Neural progenitor cell (in vitro differentiated cells): ENCODE data around the gene SMG6. TPM values are rescaled to one million over a fixed set of nuclear protein-coding genes. Genes with fewer than 3 reads are reported as not detected.

Experiments
- DNase-seq: peaks from one replicate; pipeline ENCODE4 v3.0.0-alpha.2; 2016; ENCODE audit warnings: low spot score
- H2AFZ ChIP-seq: fragments of 200-600 bp; sonication (generic); replicated peaks from 2 replicates; pipeline ENCODE4 v1.6.1; 2016; ENCODE audit warnings: antibody characterized with exemption
- H3F3A ChIP-seq: fragments of 200-600 bp; sonication (generic); 2 replicates; pipeline ENCODE4 v1.6.1; 2016; ENCODE audit warnings: antibody characterized with exemption, low read depth
- H3K27ac ChIP-seq: fragments of 200-600 bp; sonication (generic); 2 replicates; pipeline ENCODE4 v1.5.1; 2016; ENCODE audit warnings: mild to moderate bottlenecking
- H3K27me3 ChIP-seq: fragments of 200-600 bp; sonication (generic); 2 replicates; pipeline ENCODE4 v1.6.1; 2016; ENCODE audit warnings: mild to moderate bottlenecking, moderate library complexity
- H3K36me3 ChIP-seq: fragments of 200-600 bp; sonication (generic); 2 replicates; pipeline ENCODE4 v1.5.1; 2016
- H3K4me1 ChIP-seq: fragments of 200-600 bp; sonication (generic); 2 replicates; pipeline ENCODE4 v1.6.1; 2016; ENCODE audit warnings: mixed run types
- H3K4me2 ChIP-seq: fragments of 200-600 bp; sonication (generic); 2 replicates; pipeline ENCODE4 v1.6.1; 2016
- H3K4me3 ChIP-seq: fragments of 200-600 bp; sonication (generic); 2 replicates; pipeline ENCODE4 v1.5.1; 2016
- H3K79me2 ChIP-seq: fragments of 200-600 bp; sonication (generic); 2 replicates; pipeline ENCODE4 v1.6.1; 2016; ENCODE audit warnings: low read depth
- H3K9ac ChIP-seq: fragments of 200-600 bp; sonication (generic); 2 replicates; pipeline ENCODE4 v1.6.1; 2016
- H3K9me3 ChIP-seq: fragments of 200-600 bp; sonication (generic); 2 replicates; pipeline ENCODE4 v1.5.1; 2016; ENCODE audit warnings: low read depth
- H4K20me1 ChIP-seq: fragments of 200-600 bp; sonication (generic); 2 replicates; pipeline ENCODE4 v1.6.1; 2016; ENCODE audit warnings: low read depth
- H3K27ac Mint-ChIP-seq: 3 replicates; pipeline ENCODE4 v1.8.0; 2021; ENCODE audit warnings: mixed read lengths
- H3K27me3 Mint-ChIP-seq: 2 replicates; pipeline ENCODE4 v1.8.0; 2022; ENCODE audit warnings: low read depth, mild to moderate bottlenecking, inconsistent platforms, moderate library complexity, mixed read lengths; ENCODE audit not compliant: insufficient read depth
- H3K36me3 Mint-ChIP-seq: 3 replicates; pipeline ENCODE4 v1.8.0; 2021; ENCODE audit warnings: mixed read lengths
- H3K4me1 Mint-ChIP-seq: 3 replicates; pipeline ENCODE4 v1.8.0; 2021; ENCODE audit warnings: mixed read lengths
- H3K4me3 Mint-ChIP-seq: 3 replicates; pipeline ENCODE4 v1.8.0; 2021; ENCODE audit warnings: mild to moderate bottlenecking, moderate library complexity, mixed read lengths
- H3K9me3 Mint-ChIP-seq: 3 replicates; pipeline ENCODE4 v1.8.0; 2020; ENCODE audit warnings: mixed read lengths
- CTCF ChIP-seq: fragments of 200-600 bp; sonication (generic); IDR thresholded peaks from 2 replicates; pipeline ENCODE4 v1.5.1; 2017; ENCODE audit warnings: antibody characterized with exemption, mild to moderate bottlenecking
- EZH2 ChIP-seq: fragments of 200-600 bp; sonication (generic); IDR thresholded peaks from 2 replicates; pipeline ENCODE4 v1.6.1; 2017; ENCODE audit warnings: antibody characterized with exemption, mild to moderate bottlenecking, moderate library complexity
- EZH2phosphoT487 ChIP-seq: fragments of 200-600 bp; sonication (generic); IDR thresholded peaks from 2 replicates; pipeline ENCODE4 v1.6.1; 2017; ENCODE audit warnings: antibody characterized with exemption
- total RNA-seq: library from RNA; depleted of rRNA; stranded (reverse); fragments of >200 nt; gene quantifications from 2 replicates; pipeline ENCODE4 v1.2.3, GENCODE V29; 2015; ENCODE audit warnings: low replicate concordance

SMG6 gene
- total RNA-seq, 1 donor from 2014 or later: 19.0 TPM

DNA sequence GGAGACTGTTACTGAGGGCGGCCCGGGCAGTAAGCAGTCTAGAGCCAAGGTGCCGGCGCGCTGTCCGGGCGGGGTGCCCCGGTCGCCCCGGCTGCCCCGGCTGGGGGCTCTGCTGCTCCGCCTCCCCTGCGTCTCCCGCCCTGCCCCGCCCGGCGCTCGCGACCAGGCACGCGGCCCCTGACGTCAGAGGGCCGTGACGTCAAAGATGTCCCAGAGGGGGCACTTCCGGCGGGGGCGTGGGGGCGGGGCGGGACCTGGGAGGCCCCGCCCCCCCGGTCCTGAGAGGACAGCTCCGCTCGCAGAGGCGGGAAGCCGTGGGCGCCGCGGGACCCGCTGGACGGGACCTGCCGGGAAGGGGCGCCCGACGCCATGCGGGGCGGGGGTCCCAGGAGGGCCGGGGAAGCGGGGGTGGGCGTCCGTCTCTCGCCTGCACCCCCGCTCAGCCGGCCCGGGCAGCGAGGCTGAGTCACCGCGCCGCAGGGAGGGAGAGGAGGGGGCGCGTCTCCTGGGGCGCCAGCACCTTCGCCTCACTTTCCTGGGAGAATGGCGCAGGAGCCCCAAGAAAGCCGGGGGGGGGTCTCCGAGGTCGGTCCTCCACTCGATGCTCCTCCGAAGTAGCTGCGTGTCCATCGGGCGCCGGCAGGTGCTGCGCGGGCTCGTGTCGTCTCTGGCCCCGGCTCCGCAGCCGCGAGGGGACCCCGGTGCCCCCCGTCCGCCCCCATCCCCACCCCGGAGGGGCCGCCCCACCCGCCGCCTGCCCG lies 253.1 kb downstream of the SMG6 start:
- peaks cover 29% of the 10 kb centered on the region for H3K27me3 Mint-ChIP-seq
- H3K9me3 Mint-ChIP-seq: no peaks in the 10 kb centered on the region
- DNase-seq: peak; percentile 88
- H3K4me1 Mint-ChIP-seq: peaks cover 31% of the 10 kb centered on the region
- Histone ChIP-seq H3K27me3 (peaks cover 90% of the 10 kb centered on the region), H3K4me2 (peak overlapping the region; percentile 81), H3K9ac (no peak overlapping the region), H3K4me3 (peak overlapping the region; percentile 56), H4K20me1 (peaks cover 52% of the 10 kb centered on the region), H3K27ac (no peak overlapping the region), H3F3A (peaks cover 36% of the 10 kb centered on the region), H2AFZ (no peak overlapping the region), H3K9me3 (no peaks in the 10 kb centered on the region), H3K36me3 (no peaks in the 10 kb centered on the region), H3K79me2 (no peaks in the 10 kb centered on the region), H3K4me1 (peaks cover 10% of the 10 kb centered on the region)
- no peak for TF ChIP-seq CTCF
- no peak for TF ChIP-seq EZH2
- no peak for TF ChIP-seq EZH2phosphoT487
- H3K36me3 Mint-ChIP-seq: no peaks in the 10 kb centered on the region
- no peak overlapping the region for H3K4me3 Mint-ChIP-seq
- H3K27ac Mint-ChIP-seq: no peak overlapping the region

- Histone ChIP-seq H3K27ac (no peak overlapping the region), H3K4me3 (peak overlapping the region; percentile 75), H3K27me3 (peaks cover 81% of the 10 kb centered on the region), H4K20me1 (peaks cover 45% of the 10 kb centered on the region), H3K4me2 (peak overlapping the region; percentile 100), H3K36me3 (no peaks in the 10 kb centered on the region), H2AFZ (peak overlapping the region; percentile 34), H3K79me2 (no peaks in the 10 kb centered on the region), H3F3A (peaks cover 35% of the 10 kb centered on the region), H3K9me3 (no peaks in the 10 kb centered on the region), H3K9ac (no peak overlapping the region), H3K4me1 (peaks cover 6% of the 10 kb centered on the region)
- Mint-ChIP-seq H3K36me3 (peaks cover 5% of the 10 kb centered on the region), H3K27me3 (peaks cover 31% of the 10 kb centered on the region), H3K4me3 (peak overlapping the region; percentile 91), H3K9me3 (no peaks in the 10 kb centered on the region), H3K27ac (peak overlapping the region; percentile 76), H3K4me1 (peaks cover 32% of the 10 kb centered on the region)
- TF ChIP-seq CTCF (no peak), EZH2phosphoT487 (no peak), EZH2 (no peak)
- peak; percentile 95 for DNase-seq
These were observed 254.0 kb downstream of the SMG6 start for GRCh38 chr17:2049333-2050299.

DNA sequence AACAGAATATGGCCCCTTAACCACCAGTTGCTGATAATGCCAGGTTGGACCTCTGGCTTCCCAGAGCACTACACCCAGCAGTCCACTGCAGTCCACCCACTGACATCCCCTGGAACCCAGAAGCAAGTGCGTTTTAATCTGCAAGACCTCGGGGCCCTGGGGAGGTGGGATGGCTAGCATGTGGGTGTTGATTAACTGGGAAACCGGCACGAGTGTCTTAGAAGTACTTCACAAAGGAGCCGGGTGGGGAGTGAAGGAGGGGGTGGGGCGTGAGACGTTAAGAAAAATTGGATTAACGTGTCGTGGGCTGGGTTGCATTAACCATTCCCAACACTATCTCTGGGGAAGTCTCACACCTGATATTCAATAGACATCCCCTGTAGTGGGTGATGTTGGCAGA lies 254.8 kb downstream of the SMG6 start:
- DNase-seq: no peak
- Mint-ChIP-seq H3K4me1 (peaks cover 30% of the 10 kb centered on the region), H3K9me3 (no peaks in the 10 kb centered on the region), H3K27ac (no peak overlapping the region), H3K4me3 (peak overlapping the region; percentile 91), H3K36me3 (peaks cover 7% of the 10 kb centered on the region), H3K27me3 (peaks cover 26% of the 10 kb centered on the region)
- Histone ChIP-seq H3F3A (peaks cover 29% of the 10 kb centered on the region), H3K36me3 (no peaks in the 10 kb centered on the region), H4K20me1 (peaks cover 37% of the 10 kb centered on the region), H3K79me2 (peaks cover 5% of the 10 kb centered on the region), H2AFZ (no peak overlapping the region), H3K9me3 (no peaks in the 10 kb centered on the region), H3K4me3 (peak overlapping the region; percentile 75), H3K9ac (no peak overlapping the region), H3K4me2 (peak overlapping the region; percentile 100), H3K4me1 (peaks cover 6% of the 10 kb centered on the region), H3K27ac (no peak overlapping the region), H3K27me3 (peaks cover 73% of the 10 kb centered on the region)
- TF ChIP-seq EZH2phosphoT487 (no peak), CTCF (no peak), EZH2 (no peak)
